OCI-LY1 (cell line): ENCODE data around the gene BRS3.

Experiments
- EZH2 ChIP-seq: fragments of 200-600 bp; sonication (generic), shearing (Covaris generic); IDR thresholded peaks from 2 replicates; pipeline ENCODE4 v1.8.0; 2017; ENCODE audit warnings: borderline replicate concordance, mixed run types, mild to moderate bottlenecking, antibody characterized with exemption, low read length, moderate library complexity, mixed read lengths
- TF ChIP-seq, protein P1 (sequence below): fragments of 200-600 bp; sonication (generic), shearing (Covaris generic); IDR thresholded peaks from 2 replicates; pipeline ENCODE4 v1.5.1; 2017; ENCODE audit warnings: mild to moderate bottlenecking, antibody characterized with exemption, low read length, moderate library complexity, mixed read lengths

DNA sequence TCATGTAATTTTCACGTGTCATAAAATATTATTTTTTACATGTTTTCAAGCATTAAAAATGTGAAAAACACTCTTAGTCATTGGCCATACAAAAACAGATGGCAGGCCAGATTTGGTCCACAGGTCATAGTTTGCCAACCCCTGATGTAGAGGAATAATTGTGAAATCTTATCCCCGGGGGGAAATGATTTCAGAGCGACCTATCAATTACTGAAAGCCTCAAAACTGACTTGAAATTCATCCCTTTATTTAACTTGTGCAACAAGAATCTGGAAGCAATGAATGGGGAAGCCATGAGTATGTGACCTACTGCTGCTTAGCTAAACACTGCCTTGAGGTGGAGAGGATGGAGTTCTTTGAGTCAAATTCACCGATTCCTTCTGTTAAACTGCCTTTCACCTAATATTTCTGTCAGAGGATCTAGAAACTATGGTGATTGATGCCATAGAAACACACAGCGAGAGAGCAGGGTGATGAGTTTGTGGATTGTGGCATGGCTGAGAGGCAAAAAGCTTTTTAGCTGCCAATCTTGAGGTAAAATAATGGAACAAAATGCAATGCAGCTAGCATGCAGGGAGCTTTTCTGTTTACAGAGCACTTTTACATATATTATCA lies 30.3 kb upstream of the BRS3 start:
- TF ChIP-seq, protein P1, sequence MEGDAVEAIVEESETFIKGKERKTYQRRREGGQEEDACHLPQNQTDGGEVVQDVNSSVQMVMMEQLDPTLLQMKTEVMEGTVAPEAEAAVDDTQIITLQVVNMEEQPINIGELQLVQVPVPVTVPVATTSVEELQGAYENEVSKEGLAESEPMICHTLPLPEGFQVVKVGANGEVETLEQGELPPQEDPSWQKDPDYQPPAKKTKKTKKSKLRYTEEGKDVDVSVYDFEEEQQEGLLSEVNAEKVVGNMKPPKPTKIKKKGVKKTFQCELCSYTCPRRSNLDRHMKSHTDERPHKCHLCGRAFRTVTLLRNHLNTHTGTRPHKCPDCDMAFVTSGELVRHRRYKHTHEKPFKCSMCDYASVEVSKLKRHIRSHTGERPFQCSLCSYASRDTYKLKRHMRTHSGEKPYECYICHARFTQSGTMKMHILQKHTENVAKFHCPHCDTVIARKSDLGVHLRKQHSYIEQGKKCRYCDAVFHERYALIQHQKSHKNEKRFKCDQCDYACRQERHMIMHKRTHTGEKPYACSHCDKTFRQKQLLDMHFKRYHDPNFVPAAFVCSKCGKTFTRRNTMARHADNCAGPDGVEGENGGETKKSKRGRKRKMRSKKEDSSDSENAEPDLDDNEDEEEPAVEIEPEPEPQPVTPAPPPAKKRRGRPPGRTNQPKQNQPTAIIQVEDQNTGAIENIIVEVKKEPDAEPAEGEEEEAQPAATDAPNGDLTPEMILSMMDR = no peak
- no peak for TF ChIP-seq EZH2
